CD4-positive, alpha-beta memory T cell (primary cell): ENCODE results near the gene LZTS2. TPM values are rescaled to one million over a fixed set of nuclear protein-coding genes. Genes with fewer than 3 reads are reported as not detected.
A peak's percentile ranks its signal among the peaks of the same experiment; 100 is the strongest.

Experiments used
- CTCF ChIA-PET: fragments of 350-600 bp; sonication (Branson Sonifier 250); formaldehyde crosslinking; loops from one replicate; lab custom pipeline; 2021; ENCODE audit warnings: inconsistent platforms; ENCODE audit not compliant: partially characterized antibody; lab: Charles Lee
- POLR2A ChIA-PET: fragments of 350-600 bp; sonication (Branson Sonifier 250); formaldehyde crosslinking; loops from one replicate; lab custom pipeline; 2021; ENCODE audit not compliant: partially characterized antibody; lab: Charles Lee
- DNase-seq, 5 donors: peaks; one replicate each; pipeline versions ENCODE4 v3.0.0 to v3.0.0-alpha.2; 2020 to 2022; ENCODE audit warnings: mixed read lengths in 1 of 5
- H3K27ac ChIP-seq: one replicate; pipeline ENCODE4 v1.7.0; 2013; ENCODE audit warnings: low read depth, low read length
- H3K27me3 ChIP-seq: 2 replicates; pipeline ENCODE4 v1.7.0; 2013; ENCODE audit warnings: mild to moderate bottlenecking, low read length, moderate library complexity; ENCODE audit not compliant: insufficient read depth
- H3K36me3 ChIP-seq: 2 replicates; pipeline ENCODE4 v1.7.0; 2013; ENCODE audit warnings: mild to moderate bottlenecking, low read length, moderate library complexity; ENCODE audit not compliant: insufficient read depth
- H3K4me1 ChIP-seq: 2 replicates; pipeline ENCODE4 v1.7.0; 2013; ENCODE audit warnings: mild to moderate bottlenecking, low read length, moderate library complexity; ENCODE audit not compliant: insufficient read depth
- H3K4me3 ChIP-seq, 2 donors: one replicate each; pipeline ENCODE4 v1.7.0; 2013; ENCODE audit warnings: low read length in 2 of 2, mild to moderate bottlenecking in 1 of 2
- H3K9me3 ChIP-seq, 2 donors: one replicate each; pipeline ENCODE4 v1.7.0; 2013; ENCODE audit warnings: low read length in 2 of 2, control low read depth in 1 of 2; ENCODE audit not compliant: control insufficient read depth in 1 of 2
- H3K27ac Mint-ChIP-seq, 7 donors: one replicate each; pipeline ENCODE4 v1.8.0; 2020 to 2021; ENCODE audit warnings: mixed read lengths in 7 of 7, mild to moderate bottlenecking in 6 of 7, inconsistent platforms in 3 of 7, moderate library complexity in 3 of 7
- H3K27me3 Mint-ChIP-seq, 2 donors: one replicate each; pipeline ENCODE4 v1.8.0; 2020 to 2021; ENCODE audit warnings: mixed read lengths in 2 of 2
- H3K36me3 Mint-ChIP-seq, 2 donors: one replicate each; pipeline ENCODE4 v1.8.0; 2020 to 2021; ENCODE audit warnings: mixed read lengths in 2 of 2, inconsistent platforms in 1 of 2, mild to moderate bottlenecking in 1 of 2
- H3K4me1 Mint-ChIP-seq, 4 donors: one replicate each; pipeline ENCODE4 v1.8.0; 2020 to 2021; ENCODE audit warnings: mixed read lengths in 4 of 4, mild to moderate bottlenecking in 1 of 4
- H3K4me3 Mint-ChIP-seq, 8 donors: one replicate each; pipeline ENCODE4 v1.8.0; 2020 to 2021; ENCODE audit warnings: mixed read lengths in 8 of 8, mild to moderate bottlenecking in 7 of 8, moderate library complexity in 6 of 8, inconsistent platforms in 3 of 8
- H3K9me3 Mint-ChIP-seq, 8 donors: one replicate each; pipeline ENCODE4 v1.8.0; 2020 to 2021; ENCODE audit warnings: mixed read lengths in 8 of 8, mild to moderate bottlenecking in 5 of 8, inconsistent platforms in 3 of 8, moderate library complexity in 1 of 8
- intact Hi-C: fragments of 100-400 bp; cut with micrococcal nuclease; formaldehyde crosslinking; loops from one replicate; pipeline ENCODE4 v1.15.1; 2023
- polyA plus RNA-seq, 2 donors: library from polyadenylated mRNA; unstranded; fragments of 300-500 nt; fragmentation: Illumina TruSeq; gene quantifications; one replicate each; pipeline ENCODE4 v1.2.3, GENCODE V29; 2021
- total RNA-seq, 2 experiments: library from RNA; stranded (reverse); gene quantifications; one replicate each; pipeline ENCODE4 v1.2.3, GENCODE V29; 2021

Gene LZTS2
- total and polyA plus RNA-seq, 4 experiments from 2014 or later: 8.4 to 33.9 (median 26.6) TPM

GRCh38 chr10:101007099-101007711 is 7.6 kb downstream of the LZTS2 start:
- no peaks in the 10 kb centered on the region for H3K4me1 ChIP-seq
- H3K27ac ChIP-seq: no peak overlapping the region
- no peak for DNase-seq
- intact Hi-C loops: no loop called here
- POLR2A ChIA-PET: interaction anchor here (1.5 to 1.6 kb wide), 2 partner anchors 9 to 10 kb away, joined by 3 to 4 read pairs; no protein-coding TSS in a partner anchor
- no peaks in the 10 kb centered on the region for H3K36me3 ChIP-seq
- H3K9me3 Mint-ChIP-seq: no peaks in the 10 kb centered on the region
- H3K27me3 Mint-ChIP-seq: no peaks in the 10 kb centered on the region
- H3K4me3 ChIP-seq: no peak overlapping the region
- H3K36me3 Mint-ChIP-seq: peaks cover 0 to 12% of the 10 kb centered on the region in 2 donors
- no peaks in the 10 kb centered on the region for H3K4me1 Mint-ChIP-seq
- H3K9me3 ChIP-seq: no peaks in the 10 kb centered on the region
- CTCF ChIA-PET: interaction anchor here (1.0 to 2.0 kb wide), 5 partner anchors 9 to 60 kb away, joined by 3 to 18 read pairs (median 3); partner anchors contain the start of genes PDZD7 and SFXN3
- H3K4me3 Mint-ChIP-seq: no peak overlapping the region
- H3K27me3 ChIP-seq: no peaks in the 10 kb centered on the region
- no peak overlapping the region for H3K27ac Mint-ChIP-seq

DNA sequence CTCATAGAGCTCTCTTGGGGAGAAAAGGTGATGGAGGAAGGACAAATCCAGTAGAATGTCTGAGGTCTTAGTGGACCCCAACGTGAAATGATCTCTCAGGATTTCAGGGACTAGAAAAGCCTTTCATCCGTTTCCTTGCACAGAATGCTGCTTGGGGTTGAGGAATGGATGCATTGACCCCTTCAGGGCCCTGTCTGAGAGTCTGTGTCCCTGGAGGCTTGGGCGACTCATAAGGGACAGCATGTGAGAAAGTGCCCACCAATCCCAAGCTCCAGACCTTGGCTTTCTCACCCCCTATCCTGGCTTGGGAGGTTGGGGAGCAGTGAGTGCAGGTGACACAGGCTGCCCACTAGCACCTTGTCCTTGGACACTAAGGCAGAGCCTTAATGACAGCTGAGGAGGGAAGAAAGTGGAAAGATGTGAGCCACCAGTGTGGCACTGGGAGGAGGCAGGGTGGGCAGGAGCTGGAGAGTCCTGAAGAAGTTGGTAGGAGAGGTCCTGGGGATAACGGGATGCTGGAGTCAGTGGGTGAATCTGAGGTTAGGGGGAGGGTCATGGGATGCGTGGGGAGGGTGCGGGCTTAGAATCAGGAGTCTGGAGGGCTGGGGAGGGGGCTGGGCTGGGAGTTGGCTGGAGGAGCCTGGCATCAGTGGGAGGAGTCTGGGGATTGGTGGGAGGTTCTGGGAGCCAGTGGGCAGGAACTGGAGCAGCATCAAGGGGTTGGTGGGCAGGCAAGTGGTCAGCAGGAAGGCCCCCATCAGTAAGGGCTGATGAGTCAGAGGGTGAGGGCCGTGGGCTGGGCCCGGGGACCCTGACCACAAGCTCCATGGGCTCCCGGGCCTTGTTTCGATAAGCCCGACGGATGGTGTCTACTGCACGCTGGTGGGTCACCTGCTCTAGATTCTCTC is 8.6 kb downstream of the LZTS2 start:
- Mint-ChIP-seq H3K27me3 (peaks cover 3 to 5% of the 10 kb centered on the region in 2 donors), H3K36me3 (peaks cover 0 to 9% of the 10 kb centered on the region in 2 donors)
- no peak overlapping the region for H3K4me3 ChIP-seq

GRCh38 chr10:101008823-101009423 is 9.3 kb downstream of the LZTS2 start:
- no peak overlapping the region for H3K4me3 ChIP-seq
- Mint-ChIP-seq H3K4me1 (peaks cover 7 to 8% (median 8%) of the 10 kb centered on the region in 4 donors), H3K27me3 (peaks cover 3 to 6% of the 10 kb centered on the region in 2 donors), H3K36me3 (peaks cover 0 to 5% of the 10 kb centered on the region in 2 donors), H3K9me3 (no peaks in the 10 kb centered on the region), H3K27ac (no peak overlapping the region), H3K4me3 (no peak overlapping the region)
- ChIA-PET POLR2A (interaction anchor here (0.9 to 1.1 kb wide), 2 partner anchors 12 to 22 kb away, joined by 3 to 4 read pairs; partner anchors contain the start of genes PDZD7 and SFXN3), CTCF (interaction anchor here (2.6 to 4.3 kb wide), 2 partner anchors 10 to 11 kb away, joined by 7 to 30 read pairs; no protein-coding TSS in a partner anchor)
- H3K36me3 ChIP-seq: no peaks in the 10 kb centered on the region
- H3K9me3 ChIP-seq: no peaks in the 10 kb centered on the region
- H3K27me3 ChIP-seq: no peaks in the 10 kb centered on the region
- intact Hi-C loops: no loop called here
- H3K4me1 ChIP-seq: peaks cover 12% of the 10 kb centered on the region
- DNase-seq: no peak
- H3K27ac ChIP-seq: no peak overlapping the region

More for the DNA sequence above, 8.6 kb downstream of the LZTS2 start:
- POLR2A ChIA-PET: interaction anchor here (0.9 to 1.1 kb wide), 2 partner anchors 11 to 23 kb away, joined by 3 to 4 read pairs; partner anchors contain the start of genes PDZD7 and SFXN3
- no peaks in the 10 kb centered on the region for H3K27me3 ChIP-seq
- H3K9me3 ChIP-seq: no peaks in the 10 kb centered on the region
- CTCF ChIA-PET: interaction anchor here (1.3 to 4.3 kb wide), 4 partner anchors 8 to 11 kb away, joined by 3 to 30 read pairs (median 12); no protein-coding TSS in a partner anchor
- intact Hi-C loops: no loop called here
- peaks cover 8% of the 10 kb centered on the region for H3K4me1 ChIP-seq
- H3K4me1 Mint-ChIP-seq: peaks cover 5 to 6% (median 6%) of the 10 kb centered on the region in 4 donors
- DNase-seq: no peak
- H3K9me3 Mint-ChIP-seq: no peaks in the 10 kb centered on the region
- H3K27ac Mint-ChIP-seq: peak overlapping the region in 1 of 7 donors; percentile 42
- H3K4me3 Mint-ChIP-seq: no peak overlapping the region
- H3K27ac ChIP-seq: no peak overlapping the region
- H3K36me3 ChIP-seq: no peaks in the 10 kb centered on the region

DNA sequence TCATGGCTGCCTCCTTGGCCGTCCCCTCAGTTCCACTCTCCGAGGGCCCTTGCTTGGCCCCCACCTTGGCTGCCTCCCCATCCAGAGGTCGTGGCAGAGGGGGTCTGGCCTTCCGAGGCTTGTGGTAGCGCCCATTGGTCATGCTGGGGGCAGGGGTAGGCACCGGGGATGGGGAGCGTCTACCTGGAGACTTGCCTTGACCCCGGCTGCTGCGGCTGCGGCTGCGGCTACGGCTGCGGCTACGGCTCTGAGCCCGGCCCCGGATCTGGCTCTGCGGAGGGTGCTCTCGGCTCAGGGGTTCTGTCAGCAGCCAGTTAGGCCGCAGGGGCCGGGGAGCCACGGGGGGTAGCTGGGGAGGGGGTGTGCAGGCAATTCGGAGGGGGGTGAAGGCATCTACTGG is 10.7 kb downstream of the LZTS2 start:
- Mint-ChIP-seq H3K36me3 (peaks cover 0 to 5% of the 10 kb centered on the region in 2 donors), H3K4me3 (no peak overlapping the region), H3K4me1 (peaks cover 10 to 15% (median 13%) of the 10 kb centered on the region in 4 donors), H3K27me3 (peaks cover 5 to 11% of the 10 kb centered on the region in 2 donors), H3K27ac (no peak overlapping the region), H3K9me3 (no peaks in the 10 kb centered on the region)
- H3K27me3 ChIP-seq: no peaks in the 10 kb centered on the region
- intact Hi-C loops: loop anchor here (5.0 kb wide), 1 partner anchor 98 kb away; the partner anchor contains the start of gene SLF2
- no peak overlapping the region for H3K27ac ChIP-seq
- no peak overlapping the region for H3K4me3 ChIP-seq
- CTCF ChIA-PET: interaction anchor here (0.6 to 4.3 kb wide), 5 partner anchors 9 to 35 kb away, joined by 3 to 30 read pairs (median 6); no protein-coding TSS in a partner anchor
- H3K36me3 ChIP-seq: no peaks in the 10 kb centered on the region
- peaks cover 19% of the 10 kb centered on the region for H3K4me1 ChIP-seq
- DNase-seq: no peak
- H3K9me3 ChIP-seq: no peaks in the 10 kb centered on the region
- POLR2A ChIA-PET: no interaction called here

- no peaks in the 10 kb centered on the region for H3K9me3 ChIP-seq
- Mint-ChIP-seq H3K4me3 (no peak overlapping the region), H3K36me3 (no peaks in the 10 kb centered on the region), H3K9me3 (no peaks in the 10 kb centered on the region), H3K4me1 (peaks cover 10 to 15% (median 13%) of the 10 kb centered on the region in 4 donors), H3K27me3 (peaks cover 12 to 19% of the 10 kb centered on the region in 2 donors), H3K27ac (no peak overlapping the region)
- ChIA-PET CTCF (interaction anchor here (0.9 to 4.3 kb wide), 10 partner anchors 7 to 46 kb away, joined by 3 to 30 read pairs (median 6); partner anchors contain the start of genes PDZD7 and SFXN3), POLR2A (no interaction called here)
- peaks cover 7% of the 10 kb centered on the region for H3K27me3 ChIP-seq
- no peaks in the 10 kb centered on the region for H3K36me3 ChIP-seq
- H3K27ac ChIP-seq: no peak overlapping the region
- DNase-seq: no peak
- intact Hi-C loops: loop anchor here (5.0 kb wide), 1 partner anchor 99 kb away; the partner anchor contains the start of gene SLF2
- H3K4me1 ChIP-seq: peaks cover 19% of the 10 kb centered on the region
- H3K4me3 ChIP-seq: no peak overlapping the region
These were observed 12.2 kb downstream of the LZTS2 start for GRCh38 chr10:101011517-101012423.
